HL-60/S4 (cell line): ENCODE data around the gene PTPRN2.

Source experiments
- in situ Hi-C: fragments of 300-500 bp; cut with MboI; formaldehyde crosslinking; loops from 2 replicates; pipeline ENCODE4 v1.14.3; 2022; ENCODE audit warnings: low sequenced_read_pairs

PTPRN2 gene

GRCh38 chr7:158067219-158067930, 520.2 kb downstream of the PTPRN2 start:
- in situ Hi-C loops: no loop called here

DNA sequence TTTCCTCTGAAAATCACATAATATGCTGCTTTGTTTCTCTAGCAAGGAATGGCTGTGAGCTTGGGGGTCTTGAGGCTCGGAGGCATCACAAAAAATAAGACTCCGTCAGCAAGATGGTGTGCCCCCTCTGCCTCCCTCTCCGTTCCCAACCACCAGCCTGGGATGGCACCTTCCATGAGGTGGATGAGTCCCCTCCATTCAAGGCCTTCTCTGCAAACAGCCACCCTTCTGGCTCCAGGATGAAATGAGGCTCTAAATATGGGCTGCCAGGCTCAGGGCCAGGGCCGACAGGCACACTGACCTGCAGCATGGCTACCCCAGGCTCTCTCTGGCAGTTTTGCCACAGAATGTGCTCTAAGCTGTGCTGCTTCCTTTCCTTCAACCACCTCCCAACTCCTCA, 521.5 kb downstream of the PTPRN2 start:
- in situ Hi-C loops: no loop called here

- in situ Hi-C loops: no loop called here
These were observed 522.3 kb downstream of the PTPRN2 start for GRCh38 chr7:158065340-158065739.

- in situ Hi-C loops: no loop called here
These were observed 523.0 kb downstream of the PTPRN2 start for GRCh38 chr7:158064631-158065030.

- in situ Hi-C loops: no loop called here
These were observed 523.6 kb downstream of the PTPRN2 start for GRCh38 chr7:158063850-158064610.

GRCh38 chr7:158062661-158063060, 525.0 kb downstream of the PTPRN2 start:
- in situ Hi-C loops: no loop called here

GRCh38 chr7:158061884-158062656, 525.6 kb downstream of the PTPRN2 start:
- in situ Hi-C loops: no loop called here

DNA sequence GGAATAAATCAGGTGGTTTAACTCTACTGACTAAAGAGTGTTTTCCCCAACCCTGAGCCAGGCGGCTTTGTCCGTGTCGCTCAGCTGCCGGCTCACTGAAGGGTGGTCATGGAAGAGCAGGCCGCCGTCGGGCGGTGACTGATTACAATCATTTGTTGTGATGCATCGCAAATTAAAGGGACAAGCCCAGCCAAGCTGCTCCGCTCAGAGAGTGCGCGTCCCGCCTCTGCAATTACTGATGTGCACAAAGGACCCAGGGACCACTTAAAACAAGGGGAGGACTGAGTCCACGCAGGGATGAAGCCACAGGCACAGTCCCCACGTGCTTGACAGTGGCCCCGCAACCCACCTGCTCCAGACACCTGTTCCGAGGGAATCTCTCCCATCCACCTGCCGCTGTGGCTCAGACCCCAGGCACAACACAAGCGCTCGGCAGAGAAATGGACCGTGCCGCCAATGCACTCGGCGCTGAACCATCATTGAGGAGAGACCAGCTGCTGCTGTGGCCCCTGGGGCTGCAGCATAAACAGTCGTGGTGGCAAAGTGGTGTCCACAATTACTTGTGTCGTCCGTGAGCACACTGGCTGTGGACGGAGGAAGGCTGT, 526.5 kb downstream of the PTPRN2 start:
- in situ Hi-C loops: no loop called here

DNA sequence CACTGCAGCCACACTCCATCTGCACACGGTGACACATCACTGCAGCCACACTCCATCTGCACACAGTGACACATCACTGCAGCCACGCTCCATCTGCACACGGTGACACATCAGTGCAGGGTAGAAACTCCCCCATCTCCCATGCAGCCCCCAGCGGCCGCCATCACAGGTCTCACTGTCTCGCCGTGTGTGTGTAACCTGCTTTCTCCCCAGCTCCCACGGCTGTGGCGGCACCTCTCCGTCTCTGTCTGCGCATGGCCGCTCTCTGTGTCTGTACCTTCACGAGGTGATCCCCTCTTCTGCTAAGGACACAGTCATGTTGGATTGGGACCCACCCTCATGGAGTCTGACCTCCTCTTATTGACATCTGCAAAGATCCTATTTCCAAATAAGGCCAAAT, 527.4 kb downstream of the PTPRN2 start:
- in situ Hi-C loops: no loop called here

DNA sequence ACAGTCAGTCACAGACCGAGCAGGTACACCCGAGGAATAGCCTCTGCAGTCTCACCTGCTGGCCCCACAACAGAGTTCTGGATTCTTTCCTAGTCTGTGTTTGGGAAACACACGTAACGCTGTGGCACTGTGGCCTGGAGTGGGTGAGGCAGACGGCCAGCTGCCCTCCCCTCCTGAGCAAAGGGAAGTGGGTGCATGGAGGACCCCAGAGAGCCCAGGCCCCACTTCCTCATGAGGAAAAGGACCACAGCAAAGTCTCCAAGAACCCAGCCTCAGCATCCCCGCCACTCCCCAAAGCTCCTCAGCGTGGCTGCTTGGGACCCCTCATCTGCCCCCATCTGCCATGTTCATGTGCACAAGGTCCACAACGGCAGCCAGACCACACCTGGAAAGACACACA, 530.2 kb downstream of the PTPRN2 start:
- in situ Hi-C loops: no loop called here

DNA sequence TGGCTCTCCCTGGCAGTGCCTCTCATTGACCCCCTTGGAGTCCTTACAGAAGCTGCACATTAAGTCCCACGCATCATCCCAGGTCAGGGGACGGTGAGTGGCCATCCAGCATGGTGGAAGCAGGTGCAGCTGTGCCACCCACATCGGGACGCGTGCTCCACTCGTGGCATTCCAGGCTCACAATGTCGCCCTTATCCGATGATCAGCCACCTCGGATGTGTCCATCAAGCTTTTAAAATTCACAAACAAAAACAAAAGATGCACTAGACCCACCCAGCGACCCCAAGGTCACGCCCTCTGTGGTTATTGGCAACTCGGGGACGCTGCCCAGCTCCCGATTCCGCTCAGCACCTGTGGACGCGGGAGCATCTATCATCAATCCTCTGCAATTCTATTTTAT, 530.9 kb downstream of the PTPRN2 start:
- in situ Hi-C loops: no loop called here

DNA sequence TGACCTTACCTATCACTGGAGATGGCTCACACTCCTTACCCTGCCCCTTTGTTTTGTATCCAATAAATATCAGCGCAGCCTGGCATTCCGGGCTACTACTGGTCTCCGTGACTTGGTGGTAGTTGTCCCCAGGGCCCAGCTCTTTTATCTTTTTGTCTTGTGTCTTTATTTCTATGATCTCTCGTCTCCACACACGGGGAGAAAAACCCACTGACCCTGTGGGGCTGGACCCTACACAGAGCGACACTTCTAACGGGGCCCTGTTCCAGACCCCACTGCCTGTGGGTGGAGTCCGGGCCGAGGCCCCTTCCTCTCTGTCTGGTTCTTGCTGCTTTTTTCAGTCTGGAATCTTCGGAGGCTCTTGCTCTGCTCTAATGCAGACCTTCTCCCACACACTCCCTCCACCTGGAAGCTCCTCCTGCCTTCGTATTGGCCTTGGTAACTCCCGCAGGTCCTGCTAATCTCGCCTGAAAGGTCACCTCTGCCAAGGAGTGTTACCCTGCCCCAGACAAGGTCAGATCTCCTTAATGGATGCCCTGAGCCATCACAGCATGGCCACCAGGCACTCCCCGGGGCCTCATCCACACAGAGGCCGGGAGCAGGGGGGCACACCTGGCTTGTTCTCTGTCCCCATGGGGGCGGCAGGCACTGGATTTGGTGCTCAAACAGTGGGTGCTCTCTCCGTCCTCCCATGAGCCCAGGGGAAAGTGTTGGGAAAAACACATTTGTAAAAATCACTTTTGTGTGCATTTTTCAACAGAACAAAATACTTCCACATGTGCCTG, 531.7 kb downstream of the PTPRN2 start:
- in situ Hi-C loops: no loop called here

GRCh38 chr7:158054611-158055010, 533.0 kb downstream of the PTPRN2 start:
- in situ Hi-C loops: no loop called here

- in situ Hi-C loops: no loop called here
These were observed 533.5 kb downstream of the PTPRN2 start for GRCh38 chr7:158054081-158054480.

- in situ Hi-C loops: no loop called here
These were observed 534.3 kb downstream of the PTPRN2 start for GRCh38 chr7:158053183-158053915.

- in situ Hi-C loops: no loop called here
These were observed 535.1 kb downstream of the PTPRN2 start for GRCh38 chr7:158052381-158053060.

DNA sequence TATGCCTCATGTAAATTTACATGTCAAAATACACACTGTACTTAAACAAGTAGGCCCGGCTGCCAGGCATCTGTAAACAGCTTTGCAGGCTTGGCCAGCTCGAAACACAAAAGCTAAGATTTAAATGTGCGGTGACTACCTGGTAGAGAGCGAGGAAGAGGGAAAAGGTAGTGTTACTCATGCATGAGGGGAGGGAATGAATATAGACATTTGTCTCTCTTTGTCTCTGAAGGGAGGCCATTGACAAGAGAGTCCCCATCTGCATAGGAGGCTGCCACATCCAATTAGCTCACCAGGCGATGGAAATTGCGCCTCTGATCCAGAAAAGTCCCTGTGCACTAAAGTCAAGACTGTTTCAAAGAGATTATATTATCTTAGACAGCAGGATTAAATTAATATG, 535.8 kb downstream of the PTPRN2 start:
- in situ Hi-C loops: no loop called here

GRCh38 chr7:158050978-158051651, 536.5 kb downstream of the PTPRN2 start:
- in situ Hi-C loops: no loop called here
